ENCODE measurements around the gene NSMCE1. TPM values are rescaled to one million over a fixed set of nuclear protein-coding genes. Genes with fewer than 3 reads are reported as not detected.

The NSMCE1 gene
- total and polyA plus RNA-seq, 2 of the 8 experiments (the other 6 are each of a cell fraction or from before 2014, with no cell fraction given): 8.1 to 16.6 TPM

- no peak for DNase-seq (ENCODE audit: low read depth in 1 of 2, low spot score in 2 of 2)
- Histone ChIP-seq H3K4ac (replicated peaks; ENCODE audit: insufficient read length, low read depth, low read length) (no peak overlapping the region), H3K56ac (replicated peaks; ENCODE audit: insufficient read length, low read depth, low read length) (no peak overlapping the region), H2BK20ac (ENCODE audit: low read length) (no peak overlapping the region; the same call in 1 of the 2 replicates), H4K8ac (ENCODE audit: extremely low read depth, insufficient read depth, low read length) (no peak overlapping the region; the same call in 1 of the 2 replicates), H3K23ac (ENCODE audit: insufficient read length) (no peak overlapping the region), H2BK15ac (ENCODE audit: low read length) (no peak overlapping the region), H3K36me3 (ENCODE audit: control insufficient read depth in 2 of 4, insufficient read depth in 4 of 4, low read length in 3 of 4) (0 out of 8 replicates have a peak, but pooled peaks cover 0 to 3% (median 0%) of the 10 kb centered on the region in 4 experiments), H4K20me1 (replicated peaks in 1 of 2; ENCODE audit: control insufficient read depth in 1 of 2, insufficient read depth in 2 of 2, low read length in 2 of 2) (peaks cover 0 to 1% of the 10 kb centered on the region in 2 experiments), H3K27me3 (replicated peaks in 1 of 4; ENCODE audit: control insufficient read depth in 3 of 4, extremely low read depth in 1 of 4, insufficient read depth in 3 of 4, low read length in 3 of 4) (no peaks in the 10 kb centered on the region), H3K23me2 (ENCODE audit: low read depth, low read length) (no peaks in the 10 kb centered on the region), H3K4me3 (ENCODE audit: extremely low read depth in 1 of 4, insufficient read depth in 2 of 4, low read depth in 3 of 4, low read length in 4 of 4) (no peak overlapping the region), H3K27ac (ENCODE audit: low read depth, low read length) (no peak overlapping the region), H4K5ac (ENCODE audit: insufficient read length, low read depth, low read length) (no peak overlapping the region), H3K9me3 (ENCODE audit: insufficient read depth in 2 of 2, low read depth in 1 of 2, low read length in 1 of 2) (no peaks in the 10 kb centered on the region), H3K18ac (ENCODE audit: extremely low read depth, low read length) (no peak overlapping the region), H2AK5ac (ENCODE audit: low read depth, low read length) (no peak overlapping the region), H2BK5ac (ENCODE audit: low read depth, low read length) (0 out of 2 replicates have a peak overlapping the region, but pooled peaks have one; percentile 4), H3K9ac (replicated peaks in 1 of 4; ENCODE audit: extremely low read depth in 1 of 4, low read depth in 3 of 4, low read length in 3 of 4) (no peak overlapping the region), H3K79me1 (ENCODE audit: low read depth, low read length) (no peaks in the 10 kb centered on the region), H3K4me2 (ENCODE audit: insufficient read depth in 1 of 2, low read depth in 2 of 2, low read length in 2 of 2) (no peak overlapping the region), H4K91ac (replicated peaks; ENCODE audit: insufficient read length, low read length) (no peak overlapping the region), H3K4me1 (replicated peaks in 1 of 4; ENCODE audit: control insufficient read depth in 3 of 4, insufficient read depth in 4 of 4, low read length in 3 of 4) (no peaks in the 10 kb centered on the region; a peak in 1 of 7 replicates), H2BK12ac (ENCODE audit: low read depth, low read length) (no peak overlapping the region), H2AFZ (ENCODE audit: low read length) (no peak overlapping the region), H3K14ac (ENCODE audit: insufficient read length) (no peak overlapping the region), H3K79me2 (ENCODE audit: control insufficient read depth in 1 of 2, insufficient read depth in 2 of 2, low read length in 2 of 2) (no peaks in the 10 kb centered on the region), H2BK120ac (replicated peaks; ENCODE audit: low read depth, low read length) (no peak overlapping the region)
- ChIA-PET CTCF (ENCODE audit: partially characterized antibody) (interaction anchor here (0.7 to 17.4 kb wide), 20 partner anchors 8 to 140 kb away, joined by 3 to 241 read pairs (median 8); no protein-coding TSS in a partner anchor), POLR2A (ENCODE audit: partially characterized antibody) (no interaction called here)
- no peak for TF ChIP-seq SP1 (IDR thresholded peaks at IDR 0.05; ENCODE audit: low read depth, low read length)
- no peak for TF ChIP-seq KDM4A (IDR thresholded peaks at IDR 0.05; ENCODE audit: low read depth, low read length, severe bottlenecking)
- TF ChIP-seq, protein P1, sequence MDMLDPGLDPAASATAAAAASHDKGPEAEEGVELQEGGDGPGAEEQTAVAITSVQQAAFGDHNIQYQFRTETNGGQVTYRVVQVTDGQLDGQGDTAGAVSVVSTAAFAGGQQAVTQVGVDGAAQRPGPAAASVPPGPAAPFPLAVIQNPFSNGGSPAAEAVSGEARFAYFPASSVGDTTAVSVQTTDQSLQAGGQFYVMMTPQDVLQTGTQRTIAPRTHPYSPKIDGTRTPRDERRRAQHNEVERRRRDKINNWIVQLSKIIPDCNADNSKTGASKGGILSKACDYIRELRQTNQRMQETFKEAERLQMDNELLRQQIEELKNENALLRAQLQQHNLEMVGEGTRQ (IDR thresholded peaks at IDR 0.05; ENCODE audit: low read length): no peak
- no peak for TF ChIP-seq MAFK (IDR thresholded peaks at IDR 0.05; ENCODE audit: low read depth, low read length)
- no peak for TF ChIP-seq POLR2AphosphoS5 (IDR thresholded peaks at IDR 0.05; ENCODE audit: low read depth, low read length)
- TF ChIP-seq POU5F1 (IDR thresholded peaks at IDR 0.05; ENCODE audit: low read depth, low read length): no peak
- no peak for TF ChIP-seq BACH1 (IDR thresholded peaks at IDR 0.05; ENCODE audit: low read length)
- WGBS, 2 experiments (ENCODE audit: extremely low coverage in 1 of 2, insufficient coverage in 1 of 2, insufficient read length in 1 of 2, insufficient replicate concordance in 2 of 2, low coverage in 1 of 2, low lambda C conversion rate in 2 of 2, missing lambda C conversion rate in 1 of 2): 91% methylated on average over 8 of the region's 8 CpGs; no CpG with 5 or more reads in 1 of the 2 experiments
- no peak for FAIRE-seq
These were observed 32.7 kb downstream of the NSMCE1 start for GRCh38 chr16:27235938-27236245.

Data from H1 (cell line).